ENCODE data around the gene S100A1.

GRCh38 chr1:153680120-153680403, 51.8 kb downstream of the S100A1 start:
- no peak for TF ChIP-seq POLR2A (IDR thresholded peaks at IDR 0.05)
- TF ChIP-seq CTCF (IDR thresholded peaks at IDR 0.05), result no peak
- no peak for TF ChIP-seq POLR2AphosphoS5 (IDR thresholded peaks at IDR 0.05)
- TF ChIP-seq EP300 (IDR thresholded peaks at IDR 0.05; ENCODE audit: low read depth), result no peak
